Measurements from ENCODE around the gene TRIM44. TPM values are rescaled to one million over a fixed set of nuclear protein-coding genes. Genes with fewer than 3 reads are reported as not detected.
"Not testable (repeated sequence)": the region's sequence is repeated elsewhere in the genome, so short reads cannot be mapped to it uniquely, and the experiment has no call there.

Gene TRIM44
- total RNA-seq, 4 donors from 2014 or later, result 35.6 to 70.6 (median 43.2) TPM

GRCh38 chr11:35641964-35642363 lies 20.6 kb upstream of the TRIM44 start:
- WGBS, 2 donors (ENCODE audit: low coverage in 1 of 2), result 89 to 100% methylated on average over 2 to 3 of the region's 3 CpGs
- no peak for ATAC-seq

DNA sequence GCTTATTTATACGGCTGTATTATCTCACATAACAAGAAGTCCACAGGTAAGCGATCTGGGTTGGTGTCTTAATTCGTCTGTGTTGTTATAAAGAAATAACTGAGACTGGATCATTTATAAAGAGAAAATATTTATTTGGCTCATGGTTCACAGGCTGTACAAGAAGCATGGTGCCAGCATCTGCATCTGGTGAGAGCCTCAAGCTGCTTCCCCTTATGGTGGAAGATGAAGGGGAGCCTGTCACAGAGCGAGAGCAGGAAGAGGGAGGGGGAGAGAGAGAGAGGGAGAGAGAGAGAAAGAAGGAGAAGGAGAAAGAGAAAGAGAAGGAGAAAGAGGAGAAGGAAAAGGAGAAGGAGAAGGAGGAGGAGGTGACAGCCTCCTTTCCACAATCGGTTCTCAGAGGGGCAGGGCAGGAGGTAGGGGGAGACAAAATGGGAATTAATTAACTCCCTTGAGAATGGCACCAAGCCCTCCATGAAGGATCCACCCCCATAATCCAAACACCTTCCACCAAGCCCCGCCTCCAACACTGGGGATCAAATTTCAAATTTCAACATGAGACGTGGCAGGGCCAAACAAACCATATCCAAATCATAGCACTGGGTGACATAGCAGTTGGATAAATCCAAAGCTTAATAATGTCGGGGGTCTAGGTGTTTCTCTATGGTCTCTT lies 15.0 kb upstream of the TRIM44 start:
- no peak for ATAC-seq
- Histone ChIP-seq H3K4me1 (no peaks in the 10 kb centered on the region), H3K27me3 (no peaks in the 10 kb centered on the region), H3K27ac (no peak overlapping the region), H3K4me3 (no peak overlapping the region), H3K36me3 (no peaks in the 10 kb centered on the region), H3K9me3 (no peaks in the 10 kb centered on the region)
- TF ChIP-seq EP300 (IDR thresholded peaks at IDR 0.05) (no peak), CTCF (IDR thresholded peaks at IDR 0.05) (no peak), POLR2AphosphoS5 (IDR thresholded peaks at IDR 0.05) (no peak), POLR2A (IDR thresholded peaks at IDR 0.05) (no peak)
- 58 to 66% methylated on average over 7 to 8 of the region's 8 CpGs for WGBS, 2 donors (ENCODE audit: low coverage in 1 of 2)

More at GRCh38 chr11:35641964-35642363, 20.6 kb upstream of the TRIM44 start:
- Histone ChIP-seq H3K36me3 (no peaks in the 10 kb centered on the region), H3K27me3 (no peaks in the 10 kb centered on the region), H3K4me1 (no peaks in the 10 kb centered on the region), H3K4me3 (no peak overlapping the region), H3K27ac (no peak overlapping the region), H3K9me3 (no peaks in the 10 kb centered on the region)
- TF ChIP-seq CTCF (IDR thresholded peaks at IDR 0.05), result no peak
- TF ChIP-seq EP300 (IDR thresholded peaks at IDR 0.05), result no peak
- no peak for TF ChIP-seq POLR2A (IDR thresholded peaks at IDR 0.05)
- no peak for TF ChIP-seq POLR2AphosphoS5 (IDR thresholded peaks at IDR 0.05)

GRCh38 chr11:35650006-35650405 lies 12.6 kb upstream of the TRIM44 start:
- Histone ChIP-seq H3K27ac (no peak overlapping the region), H3K9me3 (no peaks in the 10 kb centered on the region), H3K4me1 (no peaks in the 10 kb centered on the region), H3K27me3 (peaks cover 5% of the 10 kb centered on the region), H3K36me3 (no peaks in the 10 kb centered on the region), H3K4me3 (no peak overlapping the region)
- ATAC-seq, result no peak
- WGBS, 2 donors (ENCODE audit: low coverage in 1 of 2), result 0 to 26% methylated on average over 1 of the region's 1 CpG
- TF ChIP-seq EP300 (IDR thresholded peaks at IDR 0.05), result no peak
- no peak for TF ChIP-seq CTCF (IDR thresholded peaks at IDR 0.05)
- no peak for TF ChIP-seq POLR2AphosphoS5 (IDR thresholded peaks at IDR 0.05)
- TF ChIP-seq POLR2A (IDR thresholded peaks at IDR 0.05), result no peak

GRCh38 chr11:35650467-35650866 lies 12.1 kb upstream of the TRIM44 start:
- no peak overlapping the region for H3K4me3 ChIP-seq
- ATAC-seq, result no peak
- no peaks in the 10 kb centered on the region for H3K9me3 ChIP-seq
- H3K4me1 ChIP-seq, result no peaks in the 10 kb centered on the region
- TF ChIP-seq CTCF (IDR thresholded peaks at IDR 0.05) (no peak), EP300 (IDR thresholded peaks at IDR 0.05) (no peak), POLR2AphosphoS5 (IDR thresholded peaks at IDR 0.05) (no peak), POLR2A (IDR thresholded peaks at IDR 0.05) (no peak)
- H3K27me3 ChIP-seq, result peaks cover 5% of the 10 kb centered on the region
- WGBS, 2 donors (ENCODE audit: low coverage in 1 of 2), result 73 to 78% methylated on average over 2 to 4 of the region's 4 CpGs
- H3K36me3 ChIP-seq, result no peaks in the 10 kb centered on the region
- no peak overlapping the region for H3K27ac ChIP-seq

DNA sequence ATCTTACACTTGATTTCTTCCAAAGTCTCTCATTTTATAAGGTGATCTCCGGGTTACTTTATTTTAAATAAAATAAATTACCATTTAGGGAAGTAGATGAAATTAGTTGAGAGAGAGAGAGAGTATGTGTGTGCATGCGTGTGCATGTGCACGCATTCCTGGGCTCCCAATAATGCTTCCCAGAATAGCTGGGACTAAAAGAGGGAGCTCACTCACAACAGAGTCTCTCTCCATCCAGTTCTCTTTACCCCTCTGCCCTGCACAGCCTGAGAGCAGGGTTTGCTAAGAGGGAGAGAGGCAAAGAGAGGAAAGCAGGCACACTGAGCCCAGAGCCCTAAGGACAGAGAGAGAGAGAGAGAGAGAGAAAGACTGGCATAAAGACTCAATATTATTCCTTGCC lies 11.3 kb upstream of the TRIM44 start:
- H3K36me3 ChIP-seq, result no peaks in the 10 kb centered on the region
- H3K4me1 ChIP-seq, result no peaks in the 10 kb centered on the region
- TF ChIP-seq EP300 (IDR thresholded peaks at IDR 0.05), result no peak
- TF ChIP-seq POLR2A (IDR thresholded peaks at IDR 0.05), result no peak
- no peak for TF ChIP-seq CTCF (IDR thresholded peaks at IDR 0.05)
- no peak for TF ChIP-seq POLR2AphosphoS5 (IDR thresholded peaks at IDR 0.05)
- no peaks in the 10 kb centered on the region for H3K9me3 ChIP-seq
- WGBS, 2 donors (ENCODE audit: low coverage in 1 of 2), result 89 to 90% methylated on average over 3 of the region's 3 CpGs
- no peak overlapping the region for H3K4me3 ChIP-seq
- H3K27ac ChIP-seq, result no peak overlapping the region
- no peak for ATAC-seq
- H3K27me3 ChIP-seq, result peaks cover 10% of the 10 kb centered on the region

- H3K27me3 ChIP-seq, result peaks cover 17% of the 10 kb centered on the region
- not testable (repeated sequence) for H3K9me3 ChIP-seq, ATAC-seq, H3K4me3 ChIP-seq, H3K4me1 ChIP-seq, H3K27ac ChIP-seq, H3K36me3 ChIP-seq
- 94 to 98% methylated on average over 5 of the region's 5 CpGs for WGBS, 2 donors (ENCODE audit: low coverage in 1 of 2)
Observed at GRCh38 chr11:35652786-35653185, 9.8 kb upstream of the TRIM44 start.
